ENCODE measurements around the gene LMBR1L. TPM values are rescaled to one million over a fixed set of nuclear protein-coding genes. Genes with fewer than 3 reads are reported as not detected.

Gene LMBR1L
- total RNA-seq, 1 donor from 2014 or later = 86.1 TPM

DNA sequence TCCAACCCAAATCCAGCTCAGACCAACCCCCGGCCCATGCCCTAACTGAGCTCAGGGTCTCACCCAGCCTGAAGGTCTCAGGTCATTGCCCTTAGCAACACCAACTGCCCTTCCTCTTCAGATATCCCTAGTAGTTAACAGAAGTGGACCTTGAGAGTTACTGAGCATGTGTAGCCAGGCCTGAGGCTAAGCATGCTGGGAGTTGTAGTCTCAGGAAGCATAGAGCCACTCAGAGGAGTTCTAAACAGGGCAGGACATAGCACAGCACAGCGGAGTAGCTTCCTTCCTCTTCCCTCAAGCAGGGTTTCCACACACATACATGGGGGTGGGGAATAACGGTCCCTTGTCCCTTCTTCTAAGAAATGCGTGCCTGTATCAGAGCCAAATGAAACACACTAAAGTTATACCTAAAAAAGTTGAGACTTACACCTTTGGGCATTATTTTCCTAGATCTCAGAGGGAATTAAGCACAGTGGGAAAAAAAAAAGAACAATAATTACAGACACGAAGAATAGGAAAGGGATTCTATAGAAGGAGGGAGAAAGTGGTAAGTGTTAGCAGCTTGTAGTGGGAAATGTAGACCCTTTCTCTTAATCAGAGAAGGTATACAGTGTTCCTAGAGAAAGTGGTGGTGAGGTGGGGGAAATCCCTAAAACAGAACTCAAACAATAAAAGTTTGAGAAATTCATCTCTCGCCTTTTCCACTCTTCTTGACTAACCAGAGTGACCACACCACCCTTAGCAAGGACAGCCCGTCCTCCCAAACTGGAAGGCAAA is 54.5 kb downstream of the LMBR1L start:
- Mint-ChIP-seq H3K4me3 (ENCODE audit: unreplicated experiment) (peak overlapping the region; percentile 91), H3K27me3 (ENCODE audit: unreplicated experiment) (no peaks in the 10 kb centered on the region), H3K27ac (ENCODE audit: unreplicated experiment) (peak overlapping the region; percentile 84), H3K4me1 (ENCODE audit: unreplicated experiment) (peaks cover 51% of the 10 kb centered on the region), H3K9me3 (ENCODE audit: unreplicated experiment) (no peaks in the 10 kb centered on the region), H3K36me3 (ENCODE audit: unreplicated experiment) (peaks cover 34% of the 10 kb centered on the region)
- DNase-seq (ENCODE audit: extremely low spot score, unreplicated experiment) = no peak
- TF ChIP-seq, protein P1, sequence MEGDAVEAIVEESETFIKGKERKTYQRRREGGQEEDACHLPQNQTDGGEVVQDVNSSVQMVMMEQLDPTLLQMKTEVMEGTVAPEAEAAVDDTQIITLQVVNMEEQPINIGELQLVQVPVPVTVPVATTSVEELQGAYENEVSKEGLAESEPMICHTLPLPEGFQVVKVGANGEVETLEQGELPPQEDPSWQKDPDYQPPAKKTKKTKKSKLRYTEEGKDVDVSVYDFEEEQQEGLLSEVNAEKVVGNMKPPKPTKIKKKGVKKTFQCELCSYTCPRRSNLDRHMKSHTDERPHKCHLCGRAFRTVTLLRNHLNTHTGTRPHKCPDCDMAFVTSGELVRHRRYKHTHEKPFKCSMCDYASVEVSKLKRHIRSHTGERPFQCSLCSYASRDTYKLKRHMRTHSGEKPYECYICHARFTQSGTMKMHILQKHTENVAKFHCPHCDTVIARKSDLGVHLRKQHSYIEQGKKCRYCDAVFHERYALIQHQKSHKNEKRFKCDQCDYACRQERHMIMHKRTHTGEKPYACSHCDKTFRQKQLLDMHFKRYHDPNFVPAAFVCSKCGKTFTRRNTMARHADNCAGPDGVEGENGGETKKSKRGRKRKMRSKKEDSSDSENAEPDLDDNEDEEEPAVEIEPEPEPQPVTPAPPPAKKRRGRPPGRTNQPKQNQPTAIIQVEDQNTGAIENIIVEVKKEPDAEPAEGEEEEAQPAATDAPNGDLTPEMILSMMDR (IDR thresholded peaks at IDR 0.05) = no peak

DNA sequence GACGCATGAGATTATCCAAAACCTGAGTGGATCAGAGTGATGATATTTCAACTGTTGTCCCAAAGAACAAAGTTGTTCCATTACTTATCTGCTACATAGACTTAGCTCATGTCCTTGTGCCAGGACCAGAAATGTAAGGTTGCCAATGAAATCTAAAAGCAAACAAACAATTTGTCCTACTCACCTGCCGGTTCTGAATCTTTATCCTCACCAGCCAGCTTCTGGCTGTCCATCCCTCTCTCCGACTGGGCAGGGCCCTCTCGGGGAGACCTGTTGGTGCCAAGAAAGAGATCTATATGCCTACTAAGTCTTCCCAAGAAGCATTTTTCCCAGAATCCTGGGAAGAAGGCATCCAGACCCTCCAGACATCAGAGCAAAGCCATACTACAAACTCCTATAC is 55.6 kb downstream of the LMBR1L start:
- DNase-seq (ENCODE audit: extremely low spot score, unreplicated experiment) = no peak
- TF ChIP-seq, protein P1 (IDR thresholded peaks at IDR 0.05) = no peak
- H3K27ac Mint-ChIP-seq (ENCODE audit: unreplicated experiment) = no peak overlapping the region
- no peaks in the 10 kb centered on the region for H3K9me3 Mint-ChIP-seq (ENCODE audit: unreplicated experiment)
- H3K27me3 Mint-ChIP-seq (ENCODE audit: unreplicated experiment) = no peaks in the 10 kb centered on the region
- no peak overlapping the region for H3K4me3 Mint-ChIP-seq (ENCODE audit: unreplicated experiment)
- peaks cover 56% of the 10 kb centered on the region for H3K4me1 Mint-ChIP-seq (ENCODE audit: unreplicated experiment)
- peaks cover 40% of the 10 kb centered on the region for H3K36me3 Mint-ChIP-seq (ENCODE audit: unreplicated experiment)

DNA sequence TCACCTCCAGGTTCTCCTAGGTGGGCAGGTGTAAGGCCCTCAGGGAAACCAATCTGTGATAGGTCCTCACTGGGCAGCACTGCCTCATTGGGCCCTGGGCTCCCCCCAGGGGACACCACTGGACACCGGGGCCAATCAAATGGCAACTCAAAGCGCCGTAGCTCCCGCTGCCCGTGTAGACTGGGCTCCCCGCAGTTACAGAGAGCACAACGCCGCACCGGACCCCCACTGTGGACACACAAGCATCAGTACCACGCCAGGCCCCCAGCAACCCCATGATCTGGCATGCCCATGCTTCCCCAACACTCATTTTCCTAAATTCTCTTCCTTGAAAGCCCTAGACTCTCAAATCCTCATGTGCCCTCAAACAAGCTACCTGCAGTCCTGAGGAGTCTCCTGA is 56.1 kb downstream of the LMBR1L start:
- DNase-seq (ENCODE audit: extremely low spot score, unreplicated experiment) = no peak
- Mint-ChIP-seq H3K9me3 (ENCODE audit: unreplicated experiment) (no peaks in the 10 kb centered on the region), H3K4me1 (ENCODE audit: unreplicated experiment) (peaks cover 62% of the 10 kb centered on the region), H3K27ac (ENCODE audit: unreplicated experiment) (peak overlapping the region; percentile 58), H3K4me3 (ENCODE audit: unreplicated experiment) (no peak overlapping the region), H3K36me3 (ENCODE audit: unreplicated experiment) (peaks cover 40% of the 10 kb centered on the region), H3K27me3 (ENCODE audit: unreplicated experiment) (no peaks in the 10 kb centered on the region)
- TF ChIP-seq, protein P1 (IDR thresholded peaks at IDR 0.05) = no peak

DNA sequence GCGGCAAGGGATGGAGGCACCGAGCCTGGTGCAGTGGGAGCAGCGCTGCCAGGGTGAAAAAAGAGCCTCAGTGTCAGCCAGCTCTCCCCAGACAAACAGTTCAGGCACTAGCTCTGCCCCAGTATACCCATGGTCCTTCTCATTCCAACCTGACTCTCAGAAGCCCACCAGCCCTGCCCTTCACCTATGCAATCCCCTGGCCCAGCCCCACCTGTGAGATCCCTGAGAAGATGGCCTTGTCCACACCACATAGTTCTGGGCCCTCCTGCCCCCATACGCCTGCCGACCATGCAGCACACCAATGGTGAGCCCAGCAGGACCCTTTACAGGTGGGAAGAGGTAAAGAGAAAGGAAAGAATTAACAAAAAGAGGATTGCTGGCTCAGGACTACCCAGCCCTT is 56.6 kb downstream of the LMBR1L start:
- no peaks in the 10 kb centered on the region for H3K9me3 Mint-ChIP-seq (ENCODE audit: unreplicated experiment)
- H3K27ac Mint-ChIP-seq (ENCODE audit: unreplicated experiment) = no peak overlapping the region
- H3K4me3 Mint-ChIP-seq (ENCODE audit: unreplicated experiment) = no peak overlapping the region
- peaks cover 41% of the 10 kb centered on the region for H3K36me3 Mint-ChIP-seq (ENCODE audit: unreplicated experiment)
- no peak for DNase-seq (ENCODE audit: extremely low spot score, unreplicated experiment)
- TF ChIP-seq, protein P1 (IDR thresholded peaks at IDR 0.05) = no peak
- peaks cover 64% of the 10 kb centered on the region for H3K4me1 Mint-ChIP-seq (ENCODE audit: unreplicated experiment)
- H3K27me3 Mint-ChIP-seq (ENCODE audit: unreplicated experiment) = no peaks in the 10 kb centered on the region

DNA sequence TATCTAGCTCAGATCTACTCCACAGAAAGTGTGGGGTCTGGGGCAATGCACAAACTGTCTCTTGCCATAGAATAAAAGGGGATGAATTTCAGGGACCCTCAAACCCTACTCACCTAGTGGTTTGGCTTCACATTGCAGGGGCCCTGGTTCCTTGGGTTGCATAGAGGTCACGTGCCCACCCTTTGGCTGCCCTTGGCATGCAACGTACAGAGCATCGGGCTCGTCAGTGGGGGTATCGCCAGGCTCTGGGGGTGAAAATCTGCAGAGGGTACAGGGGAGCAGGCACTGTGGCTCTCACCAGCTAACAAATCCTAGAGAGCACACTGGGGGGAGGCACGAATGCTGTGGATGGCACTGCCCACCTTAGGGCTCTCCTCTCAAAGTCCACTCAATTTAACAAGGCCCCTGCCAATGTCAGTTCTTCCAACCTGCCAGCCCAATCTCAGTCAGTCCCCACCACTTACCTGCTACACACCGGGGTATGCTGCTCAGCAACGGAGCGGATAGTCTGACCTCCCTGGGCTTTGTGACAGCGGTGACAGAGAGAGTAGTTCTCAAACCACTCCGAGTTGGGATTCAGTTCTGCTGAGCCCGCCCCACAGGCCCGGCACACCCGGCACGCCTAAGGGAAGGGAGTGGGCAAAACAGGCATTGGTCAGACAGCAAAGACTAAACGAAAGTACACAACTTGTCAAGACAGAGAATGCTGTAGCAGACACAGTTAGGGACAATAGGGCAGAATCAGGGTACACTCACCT is 58.0 kb downstream of the LMBR1L start:
- Mint-ChIP-seq H3K9me3 (ENCODE audit: unreplicated experiment) (no peaks in the 10 kb centered on the region), H3K4me3 (ENCODE audit: unreplicated experiment) (no peak overlapping the region), H3K36me3 (ENCODE audit: unreplicated experiment) (peaks cover 52% of the 10 kb centered on the region), H3K4me1 (ENCODE audit: unreplicated experiment) (peaks cover 51% of the 10 kb centered on the region), H3K27ac (ENCODE audit: unreplicated experiment) (no peak overlapping the region), H3K27me3 (ENCODE audit: unreplicated experiment) (no peaks in the 10 kb centered on the region)
- TF ChIP-seq, protein P1 (IDR thresholded peaks at IDR 0.05) = no peak
- no peak for DNase-seq (ENCODE audit: extremely low spot score, unreplicated experiment)

Measured in osteocyte (in vitro differentiated cells).